Spinal cord (tissue), 10 donors: Measurements from ENCODE around the gene CIPC. TPM values are rescaled to one million over a fixed set of nuclear protein-coding genes. Genes with fewer than 3 reads are reported as not detected.

Source experiments
- DNase-seq, 6 donors: peaks; one replicate each; pipeline versions ENCODE4 v3.0.0 to v3.0.0-alpha.2; 2013 to 2015; ENCODE audit warnings: low spot score in 6 of 6, low read depth in 4 of 6
- H3K27ac ChIP-seq: one replicate; pipeline ENCODE4 v1.5.1; 2013; ENCODE audit warnings: low read depth, low read length, control low read depth
- H3K27me3 ChIP-seq: one replicate; pipeline ENCODE4 v1.6.1; 2013; ENCODE audit warnings: low read length; ENCODE audit not compliant: control insufficient read depth, insufficient read depth
- H3K36me3 ChIP-seq: one replicate; pipeline ENCODE4 v1.6.1; 2013; ENCODE audit warnings: low read length; ENCODE audit not compliant: control insufficient read depth, insufficient read depth
- H3K4me1 ChIP-seq: one replicate; pipeline ENCODE4 v1.6.1; 2013; ENCODE audit warnings: low read length; ENCODE audit not compliant: control insufficient read depth, insufficient read depth
- H3K4me3 ChIP-seq: one replicate; pipeline ENCODE4 v1.5.1; 2013; ENCODE audit warnings: low read depth, low read length, control low read depth
- H3K9me3 ChIP-seq: one replicate; pipeline ENCODE4 v1.6.1; 2013; ENCODE audit warnings: low read length; ENCODE audit not compliant: control insufficient read depth, insufficient read depth
- WGBS: methylation state at CpG from one replicate; pipeline ENCODE4 v1.1.5; 2013; ENCODE audit warnings: missing lambda C conversion rate; ENCODE audit not compliant: insufficient coverage; 5-methylcytosine and 5-hydroxymethylcytosine counted together
- polyA plus RNA-seq, 2 donors: library from polyadenylated mRNA; unstranded; fragments of 120-200 nt; gene quantifications; one replicate each; pipeline ENCODE4 v1.2.1, GENCODE V29; 2013; ENCODE audit not compliant: insufficient read length in 2 of 2
- total RNA-seq, 2 donors: library from RNA; depleted of rRNA in 1 of 2; stranded (reverse); fragments of 120-200 nt in 1 of 2; fragments of >200 nt in 1 of 2; gene quantifications; one replicate each; pipeline versions ENCODE4 v1.2.3 to v1.2.4, GENCODE V29; 2013 to 2014
- donor health status: healthy.

CIPC gene
- total and polyA plus RNA-seq, 4 donors: 35.2 to 39.2 (median 38.3) TPM

- Histone ChIP-seq H3K4me1 (peaks cover 27% of the 10 kb centered on the region), H3K4me3 (no peak overlapping the region), H3K27ac (no peak overlapping the region), H3K9me3 (no peaks in the 10 kb centered on the region), H3K27me3 (no peaks in the 10 kb centered on the region), H3K36me3 (peaks cover 3% of the 10 kb centered on the region)
- no CpG with 5 or more reads among the region's 2 CpGs for WGBS
- no peak for DNase-seq
Measured at GRCh38 chr14:77107228-77107627, 9.2 kb downstream of the CIPC start.

GRCh38 chr14:77108753-77109152 is 10.7 kb downstream of the CIPC start:
- 85% methylated on average over 2 of the region's 2 CpGs for WGBS
- Histone ChIP-seq H3K27me3 (no peaks in the 10 kb centered on the region), H3K36me3 (peaks cover 9% of the 10 kb centered on the region), H3K9me3 (no peaks in the 10 kb centered on the region), H3K4me1 (peaks cover 26% of the 10 kb centered on the region), H3K27ac (no peak overlapping the region), H3K4me3 (no peak overlapping the region)
- no peak for DNase-seq

- no peak overlapping the region for H3K4me3 ChIP-seq
- 50% methylated on average over 1 of the region's 6 CpGs for WGBS
- no peaks in the 10 kb centered on the region for H3K27me3 ChIP-seq
- H3K36me3 ChIP-seq: peaks cover 18% of the 10 kb centered on the region
- peak overlapping the region; percentile 93 for H3K27ac ChIP-seq
- H3K9me3 ChIP-seq: no peaks in the 10 kb centered on the region
- no peak for DNase-seq
- peaks cover 17% of the 10 kb centered on the region for H3K4me1 ChIP-seq
Measured at GRCh38 chr14:77109656-77110055, 11.6 kb downstream of the CIPC start.

GRCh38 chr14:77110286-77110685 is 12.2 kb downstream of the CIPC start:
- WGBS: no CpG with 5 or more reads among the region's 1 CpG

GRCh38 chr14:77111021-77111420 is 13.0 kb downstream of the CIPC start:
- Histone ChIP-seq H3K27ac (peak overlapping the region; percentile 93), H3K9me3 (no peaks in the 10 kb centered on the region), H3K36me3 (peaks cover 22% of the 10 kb centered on the region), H3K4me3 (peak overlapping the region; percentile 9), H3K4me1 (peaks cover 14% of the 10 kb centered on the region), H3K27me3 (no peaks in the 10 kb centered on the region)
- DNase-seq: peak in 2 of 6 donors; percentile 85 to 87
- WGBS: no CpG with 5 or more reads among the region's 5 CpGs

More at GRCh38 chr14:77110286-77110685, 12.2 kb downstream of the CIPC start:
- Histone ChIP-seq H3K4me1 (peaks cover 14% of the 10 kb centered on the region), H3K27me3 (no peaks in the 10 kb centered on the region), H3K36me3 (peaks cover 18% of the 10 kb centered on the region), H3K9me3 (no peaks in the 10 kb centered on the region), H3K4me3 (no peak overlapping the region), H3K27ac (peak overlapping the region; percentile 93)
- DNase-seq: no peak

- 90% methylated on average over 10 of the region's 11 CpGs for WGBS
- H3K36me3 ChIP-seq: peaks cover 25% of the 10 kb centered on the region
- no peak for DNase-seq
- H3K27me3 ChIP-seq: no peaks in the 10 kb centered on the region
- no peaks in the 10 kb centered on the region for H3K9me3 ChIP-seq
- H3K27ac ChIP-seq: no peak overlapping the region
- peaks cover 5% of the 10 kb centered on the region for H3K4me1 ChIP-seq
- no peak overlapping the region for H3K4me3 ChIP-seq
Measured at GRCh38 chr14:77113644-77114043, 15.6 kb downstream of the CIPC start.

GRCh38 chr14:77114609-77115008 is 16.6 kb downstream of the CIPC start:
- Histone ChIP-seq H3K4me3 (no peak overlapping the region), H3K27me3 (no peaks in the 10 kb centered on the region), H3K9me3 (no peaks in the 10 kb centered on the region), H3K27ac (no peak overlapping the region), H3K4me1 (peaks cover 5% of the 10 kb centered on the region), H3K36me3 (peaks cover 25% of the 10 kb centered on the region)
- WGBS: 80% methylated on average over 1 of the region's 4 CpGs
- DNase-seq: no peak

GRCh38 chr14:77116172-77116817 is 18.2 kb downstream of the CIPC start:
- H3K27ac ChIP-seq: no peak overlapping the region
- no peaks in the 10 kb centered on the region for H3K9me3 ChIP-seq
- DNase-seq: peak in 1 of 6 donors; percentile 66
- H3K4me3 ChIP-seq: no peak overlapping the region
- no peaks in the 10 kb centered on the region for H3K27me3 ChIP-seq
- peaks cover 14% of the 10 kb centered on the region for H3K4me1 ChIP-seq
- peaks cover 22% of the 10 kb centered on the region for H3K36me3 ChIP-seq
- 92% methylated on average over 1 of the region's 2 CpGs for WGBS

GRCh38 chr14:77119851-77120250 is 21.8 kb downstream of the CIPC start:
- 91% methylated on average over 4 of the region's 7 CpGs for WGBS
- no peaks in the 10 kb centered on the region for H3K9me3 ChIP-seq
- DNase-seq: no peak
- H3K27me3 ChIP-seq: no peaks in the 10 kb centered on the region
- H3K4me1 ChIP-seq: peaks cover 43% of the 10 kb centered on the region
- H3K27ac ChIP-seq: no peak overlapping the region
- H3K36me3 ChIP-seq: peaks cover 9% of the 10 kb centered on the region
- no peak overlapping the region for H3K4me3 ChIP-seq
